HT1080 (cell line): Measurements from ENCODE around the gene ZNF337. TPM values are rescaled to one million over a fixed set of nuclear protein-coding genes. Genes with fewer than 3 reads are reported as not detected.
"Not testable (repeated sequence)": the region's sequence is repeated elsewhere in the genome, so short reads cannot be mapped to it uniquely, and the experiment has no call there.

Experiments
- DNase-seq: peaks from one replicate; pipeline ENCODE4 v3.0.0-alpha.2; 2015; ENCODE audit warnings: low read depth
- polyA plus RNA-seq, 2 experiments: library from polyadenylated mRNA; depleted of rRNA; stranded (reverse); fragments of >200 nt; gene quantifications; 2 replicates each; pipeline ENCODE4 v1.2.3, GENCODE V29; 2015
- total RNA-seq: library from RNA; depleted of rRNA; stranded (reverse); fragments of >200 nt; shearing (Covaris generic); gene quantifications from 2 replicates; pipeline ENCODE4 v1.2.3, GENCODE V29; 2014; rRNA removed

The ZNF337 gene
- 8.1 and 8.3 TPM in 2 replicates for total RNA-seq
- polyA plus RNA-seq (2015; cell fraction: cytosol; rRNA removed), result 9.3 and 11.0 TPM in 2 replicates
- 46.4 and 52.4 TPM in 2 replicates for polyA plus RNA-seq (2015; cell fraction: nucleus; rRNA removed)

DNA sequence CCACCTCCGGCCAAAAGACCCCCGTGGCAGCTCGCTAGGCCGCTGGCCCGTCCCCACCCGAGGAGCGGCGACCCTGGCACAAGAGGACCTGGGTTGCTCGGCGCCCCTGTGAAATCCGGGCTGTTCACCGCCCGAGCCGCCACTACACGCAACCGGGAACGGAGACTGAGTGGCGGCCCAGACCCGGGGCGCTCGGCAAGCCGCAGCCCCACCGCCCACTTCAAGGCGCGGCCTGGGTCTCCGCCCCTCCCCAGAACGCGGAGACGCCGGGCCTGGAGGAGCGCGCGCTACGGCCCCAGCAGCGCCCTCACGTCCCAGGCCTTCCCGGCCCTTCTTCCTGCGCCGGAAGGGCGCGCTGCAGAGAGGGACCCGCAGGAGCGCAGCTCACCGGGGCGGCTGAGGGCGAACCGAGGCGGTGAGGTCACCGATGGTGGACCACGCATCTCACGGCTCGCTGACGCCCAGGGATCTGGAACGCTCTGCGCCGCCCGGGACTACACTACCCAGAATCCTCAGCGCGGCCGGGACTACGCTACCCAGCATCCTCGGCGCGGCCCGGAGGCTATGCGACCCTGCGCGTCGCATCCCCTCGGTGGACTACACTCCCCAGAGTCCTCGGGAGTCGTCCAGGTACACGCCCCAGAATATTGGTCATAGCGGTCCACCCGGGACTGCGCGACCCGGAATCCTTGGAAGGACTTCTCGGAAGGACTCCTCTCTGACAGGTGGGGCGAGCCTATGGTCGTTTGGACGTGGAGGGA is at the start of gene ZNF337:
Gene ZNF337 (minus strand): TSS at position 483 of the 761 bp plus-strand sequence. CDS start 10,436 bp downstream, outside the sequence.
- peak; percentile 96 for DNase-seq

GRCh38 chr20:25745738-25746137 is 49.1 kb upstream of the ZNF337 start:
- no peak for DNase-seq

DNA sequence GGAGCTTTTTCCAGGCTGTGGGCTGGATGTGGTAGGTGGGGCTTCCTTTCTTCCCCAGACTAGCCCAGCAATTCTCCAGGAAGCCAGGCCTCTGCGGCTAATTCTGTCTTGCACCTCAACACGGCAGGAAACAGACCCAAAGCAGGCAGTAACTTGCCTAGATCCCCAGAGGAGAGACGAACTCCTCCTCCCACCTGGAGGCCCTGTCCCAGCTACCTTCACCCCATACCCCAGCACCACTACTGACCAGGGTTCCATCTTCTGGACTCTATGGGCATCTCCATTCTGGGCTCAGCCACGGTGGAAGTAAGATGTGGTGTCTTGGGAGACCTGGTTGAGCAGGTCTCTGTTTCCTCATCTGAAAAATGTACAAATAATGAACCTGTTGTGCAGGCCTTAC is 48.4 kb upstream of the ZNF337 start:
- DNase-seq, result no peak

DNA sequence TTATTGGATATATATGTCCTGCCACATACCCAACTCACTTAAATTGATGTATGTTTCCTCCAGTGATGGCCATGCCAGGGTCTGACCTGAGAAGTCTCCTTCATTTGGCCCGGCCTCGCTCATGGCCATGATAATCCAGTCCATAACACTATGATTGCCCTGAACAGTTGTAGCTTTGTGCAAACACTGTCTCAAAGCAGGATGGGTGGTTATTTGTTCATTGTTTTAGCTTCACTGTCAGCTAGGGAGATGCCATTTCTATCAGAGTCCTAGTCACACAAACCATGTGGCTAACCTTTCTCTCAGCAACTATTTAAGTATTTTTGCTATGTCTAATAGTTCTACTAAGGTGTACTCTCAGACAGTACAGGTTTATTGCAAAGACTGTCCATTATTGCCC is 47.6 kb upstream of the ZNF337 start:
- no peak for DNase-seq

DNA sequence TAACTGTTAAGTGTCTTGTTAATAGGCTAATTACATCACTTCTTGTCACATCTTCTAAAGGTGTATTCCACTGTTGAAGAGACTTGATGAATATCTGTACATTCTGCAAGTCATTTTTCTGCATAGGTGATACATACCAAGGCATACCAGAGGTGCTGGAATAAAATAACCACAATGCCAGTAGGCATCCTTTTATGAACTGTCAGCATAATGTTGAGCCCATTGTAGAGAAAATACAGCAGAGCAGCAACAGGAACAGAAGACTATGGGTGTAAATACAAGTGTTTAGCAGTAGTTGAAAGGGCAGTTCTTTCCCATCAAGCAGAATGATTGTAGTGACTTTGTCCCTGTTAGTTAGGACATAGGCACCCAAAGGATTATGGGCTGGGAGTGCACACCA is 44.4 kb upstream of the ZNF337 start:
- no peak for DNase-seq

DNA sequence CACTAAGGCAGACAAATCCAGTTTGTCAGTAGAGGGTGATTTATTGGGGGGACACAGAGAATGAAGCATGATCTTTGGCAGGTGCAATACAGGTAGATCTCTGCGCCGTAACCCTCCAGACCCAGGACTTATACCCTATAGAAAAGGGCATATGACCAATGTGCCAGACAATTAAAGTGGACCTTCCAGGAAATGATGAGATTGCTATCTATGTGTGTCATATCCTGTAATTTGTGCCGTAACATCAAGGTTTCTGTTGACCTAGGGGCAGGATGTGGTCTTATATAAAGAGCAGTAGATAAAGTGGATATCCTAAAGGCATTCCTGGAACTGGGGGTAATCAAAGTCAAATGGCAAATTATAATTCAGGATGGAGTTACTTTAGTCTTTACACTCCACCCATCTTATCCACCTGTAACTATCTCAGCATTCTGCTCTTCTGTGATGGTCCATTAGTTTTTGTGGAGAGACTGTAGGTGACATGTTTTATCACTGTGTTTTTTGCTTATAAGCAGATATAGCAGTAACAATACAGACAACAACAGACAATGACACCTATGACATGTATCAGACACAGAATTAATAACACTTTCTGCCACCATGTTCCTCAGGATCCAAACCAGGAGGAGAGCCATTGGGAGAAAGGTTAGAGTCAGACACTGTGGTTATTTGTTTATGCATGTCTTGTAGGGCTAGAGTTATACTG is 43.1 kb upstream of the ZNF337 start:
- DNase-seq, result peak; percentile 91

DNA sequence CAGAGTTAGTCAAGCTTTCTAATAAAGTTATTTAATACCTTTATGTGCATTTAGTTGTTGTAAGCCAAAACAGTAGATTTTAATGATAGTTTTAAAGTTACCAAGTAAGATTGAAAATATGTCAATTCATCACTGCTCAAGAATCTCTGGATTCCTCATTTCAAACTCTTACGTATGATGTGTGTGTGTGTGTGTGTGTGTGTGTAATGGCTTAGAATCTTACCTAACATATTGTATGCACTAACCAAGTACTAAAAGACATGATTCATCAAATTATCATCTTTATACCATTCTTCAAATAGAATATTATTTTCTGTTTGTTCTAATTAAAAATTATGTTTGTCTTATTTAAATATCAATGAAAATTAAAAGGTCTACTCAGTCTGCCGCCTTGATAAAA is 41.5 kb upstream of the ZNF337 start:
- peak; percentile 62 for DNase-seq

- DNase-seq, result no peak
Observed at GRCh38 chr20:25733903-25734302, 37.2 kb upstream of the ZNF337 start.

DNA sequence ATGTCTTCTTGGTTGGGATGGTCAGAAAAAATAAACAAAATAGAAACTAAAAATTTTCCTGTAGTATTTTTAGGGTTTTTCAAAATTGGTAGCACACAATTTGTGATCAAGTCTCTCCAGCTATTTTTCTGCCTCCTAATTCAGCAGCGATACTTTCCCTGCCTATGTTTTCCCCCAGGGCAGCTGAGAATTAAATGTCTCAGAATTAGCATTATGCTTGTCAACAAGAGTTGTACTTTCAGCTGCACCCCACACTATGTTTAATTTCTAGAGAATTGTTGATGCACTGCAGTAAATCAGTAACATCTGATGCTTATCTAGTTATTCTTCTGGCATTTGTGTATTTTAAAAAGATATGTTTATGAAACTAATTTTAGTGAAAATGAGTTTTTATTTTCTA is 34.2 kb upstream of the ZNF337 start:
- no peak for DNase-seq

DNA sequence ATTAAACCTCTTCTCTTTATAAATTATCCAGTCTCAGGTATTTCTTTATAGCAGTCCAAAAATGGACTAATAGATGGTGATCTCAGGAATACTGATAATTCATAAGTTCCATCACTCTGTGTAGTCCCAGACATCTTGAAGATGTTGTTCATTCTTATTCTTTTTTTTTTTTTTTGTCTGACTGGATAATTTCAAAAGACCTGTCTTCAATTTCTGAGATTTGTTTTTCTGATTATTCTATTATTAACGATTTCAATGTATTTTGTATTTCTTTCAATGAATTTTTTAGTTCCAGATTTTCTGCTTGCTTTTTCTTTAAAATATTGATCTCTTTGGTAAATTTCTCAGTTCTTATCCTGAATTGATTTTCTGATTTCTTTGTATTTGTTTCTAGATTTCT is 29.7 kb upstream of the ZNF337 start:
- no peak for DNase-seq

DNA sequence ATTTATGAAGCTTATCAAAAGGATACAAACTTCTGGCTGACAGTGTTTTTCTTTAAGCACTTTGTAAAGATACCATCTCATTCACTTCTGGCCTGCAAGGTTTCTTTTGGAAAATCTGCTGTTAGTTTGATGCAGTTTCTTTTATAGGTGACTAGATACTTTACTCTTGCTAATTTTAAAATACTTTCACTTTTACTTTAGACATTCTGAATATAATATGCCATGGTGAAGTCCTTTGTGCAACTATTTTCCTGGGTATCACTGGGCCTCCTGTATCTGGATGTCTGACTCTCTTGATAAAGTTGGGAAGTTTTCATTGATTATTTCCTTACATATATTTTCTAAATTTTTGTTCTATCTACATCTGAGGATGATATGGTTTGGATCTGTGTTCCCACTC is 29.0 kb upstream of the ZNF337 start:
- DNase-seq, result no peak

GRCh38 chr20:25723975-25724374 is 27.3 kb upstream of the ZNF337 start:
- DNase-seq, result no peak

DNA sequence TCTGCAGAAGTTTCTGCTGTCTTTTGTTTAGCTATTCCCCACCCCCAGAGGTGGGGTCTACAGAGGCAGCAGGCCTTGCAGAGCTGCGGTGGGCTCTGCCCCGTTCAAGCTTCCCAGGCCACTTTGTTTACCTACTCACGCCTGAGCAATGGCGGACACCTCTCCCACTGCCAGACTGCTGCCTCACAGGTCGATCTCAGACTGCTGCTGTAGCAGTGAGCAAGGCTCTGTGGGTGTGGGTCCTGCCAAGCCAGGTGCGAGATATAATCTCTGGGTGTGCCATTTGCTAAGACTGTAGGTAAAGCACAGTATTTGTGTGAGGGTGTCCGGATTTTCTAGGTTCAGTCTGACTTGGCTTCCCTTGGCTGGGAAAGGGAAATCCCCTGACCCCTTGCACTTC is 23.6 kb upstream of the ZNF337 start:
- no peak for DNase-seq

GRCh38 chr20:25718896-25719809 is 22.5 kb upstream of the ZNF337 start:
- DNase-seq, result not testable (repeated sequence)

DNA sequence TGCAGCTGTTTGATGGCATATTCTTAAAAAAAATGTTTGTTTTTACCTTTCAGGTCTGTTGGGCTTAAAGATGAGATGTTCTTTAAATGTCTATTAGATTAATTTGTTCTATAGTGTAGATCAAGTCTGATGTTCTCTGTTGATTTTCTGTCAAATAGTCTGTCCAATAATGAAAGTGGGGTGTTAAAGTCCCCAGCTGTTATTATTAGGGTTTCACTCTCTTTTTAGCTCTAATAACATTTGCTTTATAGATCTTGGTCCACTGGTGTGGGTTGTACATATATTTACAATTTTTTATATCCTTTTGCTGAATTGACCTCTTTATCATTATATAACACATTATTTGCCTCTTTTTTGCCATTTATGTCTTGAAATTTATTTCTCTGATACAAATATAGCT is 11.0 kb upstream of the ZNF337 start:
- DNase-seq, result no peak

- DNase-seq, result no peak
Observed at GRCh38 chr20:25706793-25707192, 10.1 kb upstream of the ZNF337 start.

DNA sequence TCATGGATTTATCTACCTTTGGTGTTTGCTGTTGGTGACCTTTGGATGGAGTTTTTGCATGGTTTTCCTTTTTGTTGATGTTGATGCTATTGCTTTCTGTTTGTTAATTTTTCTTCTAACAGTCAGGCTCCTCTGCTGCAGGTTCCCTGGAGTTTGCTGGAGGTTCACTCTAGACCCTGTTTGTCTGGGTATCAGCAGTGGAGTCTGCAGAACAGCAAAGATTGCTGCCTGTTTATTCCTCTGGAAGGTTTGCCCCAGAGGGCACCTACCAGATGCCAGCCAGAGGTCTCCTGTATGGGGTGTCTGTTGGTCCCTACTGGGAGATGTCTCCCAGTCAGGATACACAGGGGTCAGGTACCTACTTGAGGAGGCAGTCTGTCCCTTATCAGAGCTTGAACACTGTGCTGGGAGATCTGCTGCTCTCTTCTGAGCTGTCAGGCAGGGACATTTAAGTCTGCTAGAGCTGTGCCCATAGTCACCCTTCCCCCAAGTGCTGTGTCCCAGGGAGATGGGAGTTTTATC is 9.2 kb upstream of the ZNF337 start:
- no peak for DNase-seq

DNA sequence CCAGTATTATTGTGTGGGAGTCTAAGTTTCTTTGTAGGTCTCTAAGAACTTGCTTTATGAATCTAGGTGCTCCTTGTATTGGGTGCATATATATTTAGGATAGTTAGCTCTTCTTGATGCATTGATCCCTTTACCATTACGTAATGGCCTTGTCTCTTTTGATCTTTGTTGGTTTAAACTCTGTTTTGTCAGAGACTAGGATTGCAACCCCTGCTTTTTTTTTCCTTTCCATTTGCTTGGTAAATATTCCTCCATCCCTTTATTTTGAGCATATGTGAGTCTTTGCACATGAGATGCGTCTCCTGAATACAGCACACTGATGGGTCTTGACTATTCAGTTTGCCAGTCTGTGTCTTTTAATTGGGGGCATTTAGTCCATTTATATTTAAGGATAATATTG is 7.7 kb upstream of the ZNF337 start:
- not testable (repeated sequence) for DNase-seq

DNA sequence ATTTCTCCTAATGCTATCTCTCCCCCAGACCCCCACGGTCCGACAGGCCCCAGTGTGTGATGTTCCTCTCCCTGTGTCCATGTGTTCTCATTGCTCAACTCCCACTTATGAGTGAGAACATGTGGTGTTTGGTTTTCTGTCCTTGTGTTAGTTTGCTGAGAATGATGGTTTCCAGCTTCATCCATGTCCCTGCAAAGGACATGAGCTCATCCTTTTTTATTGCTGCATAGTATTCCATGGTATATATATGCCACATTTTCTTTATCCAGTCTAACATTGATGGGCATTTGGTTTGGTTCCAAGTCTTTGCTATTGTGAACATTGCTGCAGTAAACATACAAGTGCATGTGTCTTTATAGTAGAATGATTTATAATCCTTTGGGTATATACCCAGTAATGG is 4.2 kb upstream of the ZNF337 start:
- DNase-seq, result not testable (repeated sequence)

DNA sequence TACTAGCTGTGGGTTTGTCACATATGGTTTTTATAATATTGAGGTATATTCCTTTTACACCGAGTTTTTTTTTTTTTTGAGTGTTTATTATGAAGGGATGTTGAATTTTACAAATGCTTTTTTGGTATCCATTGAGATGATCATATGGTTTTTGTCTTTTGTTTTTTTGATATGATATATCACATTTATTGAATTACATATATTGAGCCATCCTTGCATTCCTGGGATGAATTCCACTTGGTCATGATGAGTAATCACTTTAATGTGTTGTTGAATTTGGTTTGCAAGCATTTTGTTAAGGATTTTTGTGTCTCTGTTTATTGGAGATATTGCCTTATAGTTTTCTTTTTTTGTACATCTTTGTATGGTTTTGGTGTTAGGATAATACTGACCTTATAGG is 3.3 kb upstream of the ZNF337 start:
- no peak for DNase-seq

- no peak for DNase-seq
Observed at GRCh38 chr20:25697132-25697446, 436 bp upstream of the ZNF337 start.
